SKM-1 (cell line): ENCODE data around the gene OR51B2.

ENCODE experiments used
- DNase-seq: peaks from one replicate; lab custom pipeline; 2025; ENCODE audit not compliant: unreplicated experiment; lab: John Stamatoyannopoulos, UW

The OR51B2 gene

GRCh38 chr11:5284637-5285036 is 39.5 kb downstream of the OR51B2 start:
- no peak for DNase-seq

DNA sequence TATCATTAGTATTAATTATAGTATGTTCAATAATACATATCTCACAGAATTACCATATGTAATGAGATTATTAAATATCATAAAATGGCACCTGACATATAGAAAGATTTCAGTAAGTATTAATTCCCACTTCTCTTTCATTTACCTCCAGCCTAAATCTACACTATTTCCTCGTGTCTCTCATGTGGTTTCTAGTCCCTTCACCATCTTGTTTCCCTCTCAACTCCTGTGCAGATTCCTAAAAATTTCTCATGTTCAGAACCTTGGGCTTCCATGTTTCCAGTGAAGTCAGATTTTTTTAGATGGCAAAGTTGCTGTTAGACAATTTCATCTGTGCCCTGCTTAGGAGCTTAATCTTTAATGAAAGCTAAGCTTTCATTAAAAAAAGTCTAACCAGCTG is 40.2 kb downstream of the OR51B2 start:
- DNase-seq, result no peak

DNA sequence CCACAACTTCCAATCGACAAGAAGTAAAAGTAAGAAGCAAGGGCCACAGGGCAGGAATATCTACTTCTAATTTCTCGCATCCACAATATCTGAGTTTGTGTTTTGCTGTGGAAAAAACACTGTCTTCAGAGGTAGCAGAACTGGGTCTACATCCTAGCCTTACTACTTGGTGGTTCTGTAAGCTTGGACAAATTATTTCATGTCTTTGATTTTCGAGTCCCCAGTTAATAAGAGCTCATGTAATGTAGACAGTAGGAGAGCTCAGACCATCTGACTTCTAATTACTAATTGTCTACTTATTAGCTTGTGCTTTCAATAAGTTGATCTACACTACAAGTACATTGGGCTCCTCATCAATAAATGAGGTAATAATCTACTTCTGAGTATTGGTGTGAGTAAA is 41.0 kb downstream of the OR51B2 start:
- no peak for DNase-seq

DNA sequence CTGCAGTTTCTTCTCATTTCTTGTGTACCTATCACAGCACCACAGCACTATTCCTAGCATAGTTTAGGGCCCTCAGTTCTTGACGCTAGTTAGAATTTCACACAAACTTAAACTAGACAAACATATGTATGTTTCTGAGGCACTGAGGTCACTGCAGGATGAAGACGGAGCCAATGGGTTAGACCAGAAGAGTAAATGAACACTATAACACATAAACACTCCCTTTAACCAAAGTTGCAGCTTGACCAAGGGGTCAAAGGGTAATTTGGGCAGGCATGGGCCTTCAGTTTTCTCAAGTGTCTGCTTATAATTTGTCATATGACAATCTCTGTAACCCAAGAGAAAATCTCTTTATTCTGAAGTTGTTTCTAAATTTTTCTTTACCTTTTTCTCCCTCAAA is 41.5 kb downstream of the OR51B2 start:
- no peak for DNase-seq

- no peak for DNase-seq
Measured at GRCh38 chr11:5281596-5281995, 42.5 kb downstream of the OR51B2 start.

GRCh38 chr11:5280582-5281102 is 43.5 kb downstream of the OR51B2 start:
- DNase-seq, result peak; percentile 38

GRCh38 chr11:5279471-5280090 is 44.5 kb downstream of the OR51B2 start:
- no peak for DNase-seq

DNA sequence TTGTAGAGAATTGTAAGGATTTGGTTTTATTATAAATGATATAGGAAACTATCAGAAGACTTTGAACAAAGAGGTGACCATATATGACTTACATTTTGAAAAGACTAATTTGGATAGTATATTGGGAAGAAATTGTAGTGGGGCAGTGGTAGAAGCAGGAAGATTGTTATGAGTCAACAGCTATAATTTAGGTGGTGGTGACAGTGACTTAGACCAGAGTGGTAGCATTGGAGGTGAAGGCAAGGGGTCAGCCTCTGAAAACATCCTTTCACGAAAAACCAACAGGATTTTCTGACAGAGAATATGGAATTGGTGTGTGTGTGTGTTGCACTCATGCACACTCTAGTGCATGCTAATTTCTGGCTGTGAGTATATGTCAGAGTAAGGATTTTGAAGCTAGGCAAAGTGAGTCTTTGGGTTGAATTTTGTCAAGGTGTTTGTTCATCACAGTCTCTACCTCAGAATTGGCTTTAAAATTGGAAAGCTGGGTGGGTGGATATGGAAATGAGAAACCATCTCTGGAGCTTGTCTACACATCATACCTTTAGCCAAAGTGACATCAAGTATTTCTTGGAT is 46.2 kb downstream of the OR51B2 start:
- no peak for DNase-seq

- DNase-seq, result no peak
Measured at GRCh38 chr11:5276697-5277096, 47.4 kb downstream of the OR51B2 start.

DNA sequence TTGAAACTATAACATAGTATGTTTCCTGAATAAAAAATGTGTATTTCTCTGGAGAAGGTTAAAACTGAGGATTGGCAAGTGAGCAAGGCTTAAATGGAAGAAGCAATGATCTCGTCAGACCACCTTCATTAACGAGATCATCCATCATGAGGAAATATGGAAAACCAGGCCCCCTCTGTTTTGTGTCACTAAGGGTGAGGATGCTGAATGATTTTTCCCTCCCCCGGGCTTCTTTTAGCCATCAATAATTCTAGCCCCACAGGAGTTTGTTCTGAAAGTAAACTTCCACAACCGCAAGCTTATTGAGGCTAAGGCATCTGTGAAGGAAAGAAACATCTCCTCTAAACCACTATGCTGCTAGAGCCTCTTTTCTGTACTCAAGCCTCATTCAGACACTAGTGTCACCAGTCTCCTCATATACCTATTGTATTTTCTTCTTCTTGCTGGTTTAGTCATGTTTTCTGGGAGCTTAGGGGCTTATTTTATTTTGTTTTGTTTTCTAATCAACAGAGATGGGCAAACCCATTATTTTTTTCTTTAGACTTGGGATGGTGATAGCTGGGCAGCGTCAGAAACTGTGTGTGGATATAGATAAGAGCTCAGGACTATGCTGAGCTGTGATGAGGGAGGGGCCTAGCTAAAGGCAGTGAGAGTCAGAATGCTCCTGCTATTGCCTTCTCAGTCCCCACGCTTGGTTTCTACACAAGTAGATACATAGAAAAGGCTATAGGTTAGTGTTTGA is 48.6 kb downstream of the OR51B2 start:
- no peak for DNase-seq

DNA sequence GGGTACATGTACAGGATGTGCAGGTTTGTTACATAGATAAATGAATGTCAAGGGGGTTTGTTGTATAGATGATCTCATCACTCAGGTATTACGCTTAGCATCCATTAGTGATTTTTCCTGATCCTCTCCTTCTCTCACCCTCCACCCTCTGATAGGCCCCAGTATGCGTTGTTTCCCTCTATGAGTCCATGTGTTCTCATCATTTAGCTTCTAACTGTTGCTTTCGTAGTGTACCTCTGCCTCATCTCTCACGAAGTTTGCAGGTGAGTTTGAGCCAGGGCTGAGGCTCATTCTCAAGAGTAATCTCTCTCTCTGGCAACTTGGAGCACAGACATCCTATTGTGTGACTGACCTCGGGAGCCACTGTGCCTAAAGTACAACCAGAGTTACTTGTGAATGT is 49.7 kb downstream of the OR51B2 start:
- DNase-seq, result no peak
